Measurements from ENCODE around the gene CIRBP.

DNA sequence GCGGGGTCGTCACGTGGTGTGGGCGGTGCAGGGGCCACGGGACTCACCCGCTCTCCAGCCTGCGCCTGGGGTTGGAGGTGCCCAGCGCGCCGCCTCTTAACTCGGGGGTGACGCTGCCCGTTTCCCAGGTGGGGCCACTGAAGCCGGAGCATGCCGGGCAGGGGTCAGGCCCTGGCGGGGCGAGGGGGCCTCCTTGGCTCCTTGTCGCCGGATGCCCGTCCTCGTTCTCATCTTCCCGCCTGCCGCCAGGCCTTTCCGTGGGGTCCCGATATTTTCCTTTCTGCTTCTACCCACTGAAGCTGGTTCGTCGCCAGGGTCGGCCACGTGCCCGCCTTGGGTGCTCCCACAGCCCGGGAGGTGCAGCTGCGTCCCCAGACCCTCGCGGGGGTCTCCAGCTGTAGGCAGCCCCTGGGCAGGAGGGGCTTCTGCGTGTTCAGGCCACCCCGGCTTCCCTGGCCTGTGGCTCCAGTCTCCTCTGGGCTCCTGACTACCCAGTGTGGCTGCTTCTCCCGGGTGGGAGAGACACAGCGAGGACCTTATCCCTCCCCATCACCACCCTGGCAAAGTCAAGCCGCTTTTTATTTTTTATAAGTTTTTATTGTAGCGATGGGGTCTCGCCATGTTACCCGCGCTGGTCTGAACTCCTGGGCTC lies 7.0 kb downstream of the CIRBP start:
- TF ChIP-seq, protein P1, sequence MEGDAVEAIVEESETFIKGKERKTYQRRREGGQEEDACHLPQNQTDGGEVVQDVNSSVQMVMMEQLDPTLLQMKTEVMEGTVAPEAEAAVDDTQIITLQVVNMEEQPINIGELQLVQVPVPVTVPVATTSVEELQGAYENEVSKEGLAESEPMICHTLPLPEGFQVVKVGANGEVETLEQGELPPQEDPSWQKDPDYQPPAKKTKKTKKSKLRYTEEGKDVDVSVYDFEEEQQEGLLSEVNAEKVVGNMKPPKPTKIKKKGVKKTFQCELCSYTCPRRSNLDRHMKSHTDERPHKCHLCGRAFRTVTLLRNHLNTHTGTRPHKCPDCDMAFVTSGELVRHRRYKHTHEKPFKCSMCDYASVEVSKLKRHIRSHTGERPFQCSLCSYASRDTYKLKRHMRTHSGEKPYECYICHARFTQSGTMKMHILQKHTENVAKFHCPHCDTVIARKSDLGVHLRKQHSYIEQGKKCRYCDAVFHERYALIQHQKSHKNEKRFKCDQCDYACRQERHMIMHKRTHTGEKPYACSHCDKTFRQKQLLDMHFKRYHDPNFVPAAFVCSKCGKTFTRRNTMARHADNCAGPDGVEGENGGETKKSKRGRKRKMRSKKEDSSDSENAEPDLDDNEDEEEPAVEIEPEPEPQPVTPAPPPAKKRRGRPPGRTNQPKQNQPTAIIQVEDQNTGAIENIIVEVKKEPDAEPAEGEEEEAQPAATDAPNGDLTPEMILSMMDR (IDR thresholded peaks at IDR 0.05; ENCODE audit: poor library complexity), result no peak
- no peak for TF ChIP-seq EZH2phosphoT487 (IDR thresholded peaks at IDR 0.05; ENCODE audit: low read depth, severe bottlenecking, unreplicated experiment)
- no peak for TF ChIP-seq EZH2 (IDR thresholded peaks at IDR 0.05; ENCODE audit: borderline replicate concordance)
